Medulla oblongata (tissue), 1 donor: ENCODE results near the gene RTL10.
"Not testable (repeated sequence)": the region's sequence is repeated elsewhere in the genome, so short reads cannot be mapped to it uniquely, and the experiment has no call there.

Source experiments
- DNase-seq: peaks from one replicate; pipeline ENCODE4 v3.0.0-alpha.2; 2015; ENCODE audit errors: extremely low spot score

RTL10 gene

GRCh38 chr22:19843857-19844376 is 10.8 kb downstream of the RTL10 start:
- no peak for DNase-seq

GRCh38 chr22:19843107-19843856 is 11.4 kb downstream of the RTL10 start:
- no peak for DNase-seq

GRCh38 chr22:19842393-19843106 is 12.1 kb downstream of the RTL10 start:
- DNase-seq, result no peak

GRCh38 chr22:19841641-19842392 is 12.9 kb downstream of the RTL10 start:
- no peak for DNase-seq

- no peak for DNase-seq
Measured at GRCh38 chr22:19840955-19841640, 13.6 kb downstream of the RTL10 start.

GRCh38 chr22:19840059-19840458 is 14.6 kb downstream of the RTL10 start:
- DNase-seq, result no peak

- DNase-seq, result no peak
Measured at GRCh38 chr22:19837915-19838314, 16.8 kb downstream of the RTL10 start.

- no peak for DNase-seq
Measured at GRCh38 chr22:19836512-19836911, 18.2 kb downstream of the RTL10 start.

- no peak for DNase-seq
Measured at GRCh38 chr22:19834599-19834998, 20.1 kb downstream of the RTL10 start.

GRCh38 chr22:19833327-19833726 is 21.3 kb downstream of the RTL10 start:
- not testable (repeated sequence) for DNase-seq

GRCh38 chr22:19832476-19833108 is 22.1 kb downstream of the RTL10 start:
- no peak for DNase-seq

- not testable (repeated sequence) for DNase-seq
Measured at GRCh38 chr22:19831979-19832378, 22.7 kb downstream of the RTL10 start.

GRCh38 chr22:19831016-19831415 is 23.7 kb downstream of the RTL10 start:
- no peak for DNase-seq

GRCh38 chr22:19828035-19828401 is 26.7 kb downstream of the RTL10 start:
- DNase-seq, result no peak

- no peak for DNase-seq
Measured at GRCh38 chr22:19827341-19828034, 27.2 kb downstream of the RTL10 start.

GRCh38 chr22:19826619-19826950 is 28.1 kb downstream of the RTL10 start:
- no peak for DNase-seq

- DNase-seq, result no peak
Measured at GRCh38 chr22:19825904-19826618, 28.6 kb downstream of the RTL10 start.

- no peak for DNase-seq
Measured at GRCh38 chr22:19824926-19825339, 29.7 kb downstream of the RTL10 start.

- no peak for DNase-seq
Measured at GRCh38 chr22:19824212-19824925, 30.3 kb downstream of the RTL10 start.

- no peak for DNase-seq
Measured at GRCh38 chr22:19823902-19824211, 30.8 kb downstream of the RTL10 start.
